Mesendoderm (in vitro differentiated cells): ENCODE measurements around the gene PTPRG.
"Not testable (repeated sequence)": the region's sequence is repeated elsewhere in the genome, so short reads cannot be mapped to it uniquely, and the experiment has no call there.

Experiments
- DNase-seq: peaks from one replicate; pipeline ENCODE4 v3.0.0; 2013
- H2AK5ac ChIP-seq: 2 replicates; pipeline ENCODE4 v1.6.1; 2013; ENCODE audit warnings: low read length, inconsistent platforms
- H2BK120ac ChIP-seq: 2 replicates; pipeline ENCODE4 v1.6.1; 2013; ENCODE audit warnings: low read depth, mild to moderate bottlenecking, low read length, moderate library complexity, mixed read lengths
- H2BK15ac ChIP-seq: replicated peaks from 2 replicates; pipeline ENCODE4 v1.6.1; 2013; ENCODE audit warnings: low read depth, mild to moderate bottlenecking, moderate library complexity
- H2BK5ac ChIP-seq: 2 replicates; pipeline ENCODE4 v1.6.1; 2013; ENCODE audit warnings: low read length, inconsistent platforms
- H3K18ac ChIP-seq: 2 replicates; pipeline ENCODE4 v1.6.1; 2013; ENCODE audit warnings: mild to moderate bottlenecking, low read length, mixed read lengths
- H3K23ac ChIP-seq: one replicate; pipeline ENCODE4 v1.6.1; 2013; ENCODE audit warnings: low read length
- H3K27ac ChIP-seq: 2 replicates; pipeline ENCODE4 v1.5.1; 2013; ENCODE audit warnings: low read depth, mild to moderate bottlenecking, inconsistent platforms, low read length, moderate library complexity
- H3K27me3 ChIP-seq: 2 replicates; pipeline ENCODE4 v1.6.1; 2013; ENCODE audit warnings: low read length, control low read depth, mild to moderate bottlenecking, inconsistent platforms; ENCODE audit not compliant: insufficient read depth, poor library complexity
- H3K36me3 ChIP-seq: 2 replicates; pipeline ENCODE4 v1.6.1; 2013; ENCODE audit warnings: low read length, inconsistent platforms; ENCODE audit not compliant: control insufficient read depth, insufficient read depth
- H3K4ac ChIP-seq: one replicate; pipeline ENCODE4 v1.6.1; 2013; ENCODE audit warnings: low read depth, mild to moderate bottlenecking, low read length, moderate library complexity
- H3K4me1 ChIP-seq: 2 replicates; pipeline ENCODE4 v1.6.1; 2013; ENCODE audit warnings: low read depth, low read length, inconsistent platforms; ENCODE audit not compliant: control insufficient read depth
- H3K4me2 ChIP-seq: 2 replicates; pipeline ENCODE4 v1.6.1; 2013; ENCODE audit warnings: low read length
- H3K4me3 ChIP-seq: 2 replicates; pipeline ENCODE4 v1.5.1; 2013; ENCODE audit warnings: mild to moderate bottlenecking, low read length
- H3K56ac ChIP-seq: one replicate; pipeline ENCODE4 v1.6.1; 2013; ENCODE audit warnings: low read length
- H3K79me1 ChIP-seq: 2 replicates; pipeline ENCODE4 v1.6.1; 2013; ENCODE audit warnings: low read length, inconsistent platforms
- H3K79me2 ChIP-seq: 2 replicates; pipeline ENCODE4 v1.6.1; 2013; ENCODE audit warnings: mild to moderate bottlenecking, low read length; ENCODE audit not compliant: control insufficient read depth, insufficient read depth
- H3K9ac ChIP-seq: 2 replicates; pipeline ENCODE4 v1.6.1; 2013; ENCODE audit warnings: low read length, inconsistent platforms
- H4K5ac ChIP-seq: one replicate; pipeline ENCODE4 v1.6.1; 2013; ENCODE audit warnings: low read length
- H4K8ac ChIP-seq: one replicate; pipeline ENCODE4 v1.6.1; 2013; ENCODE audit warnings: low read depth, mild to moderate bottlenecking, control low read depth, low read length, moderate library complexity
- WGBS: extraction: QIAGEN DNeasy Blood & Tissue Kit; methylation state at CpG from one replicate; pipeline ENCODE4 v1.1.7; 2013; ENCODE audit warnings: low lambda C conversion rate, missing lambda C conversion rate; ENCODE audit not compliant: insufficient coverage; ENCODE audit errors: extremely low coverage; 5-methylcytosine and 5-hydroxymethylcytosine counted together

PTPRG gene

GRCh38 chr3:61750766-61751165 is 189.4 kb downstream of the PTPRG start:
- no peak overlapping the region for H4K5ac ChIP-seq
- H2BK5ac ChIP-seq: no peak overlapping the region
- H3K4ac ChIP-seq: no peak overlapping the region
- H3K56ac ChIP-seq: no peak overlapping the region
- no peak overlapping the region for H3K27ac ChIP-seq
- WGBS: no CpG with 5 or more reads among the region's 2 CpGs
- H3K18ac ChIP-seq: no peak overlapping the region
- no peak overlapping the region for H2BK120ac ChIP-seq
- no peaks in the 10 kb centered on the region for H3K4me1 ChIP-seq
- H3K23ac ChIP-seq: no peak overlapping the region
- H3K9ac ChIP-seq: no peak overlapping the region
- peaks cover 20% of the 10 kb centered on the region for H3K79me1 ChIP-seq
- no peaks in the 10 kb centered on the region for H3K36me3 ChIP-seq
- peaks cover 29% of the 10 kb centered on the region for H3K79me2 ChIP-seq
- H2BK15ac ChIP-seq: no peak overlapping the region
- DNase-seq: no peak
- H4K8ac ChIP-seq: no peak overlapping the region
- H3K27me3 ChIP-seq: no peaks in the 10 kb centered on the region
- no peak overlapping the region for H2AK5ac ChIP-seq
- H3K4me2 ChIP-seq: no peak overlapping the region
- H3K4me3 ChIP-seq: no peak overlapping the region

GRCh38 chr3:61758839-61759238 is 197.5 kb downstream of the PTPRG start:
- Histone ChIP-seq H3K56ac (no peak overlapping the region), H3K4me3 (no peak overlapping the region), H3K27me3 (no peaks in the 10 kb centered on the region), H3K23ac (no peak overlapping the region), H2BK120ac (no peak overlapping the region), H3K9ac (no peak overlapping the region), H3K4me1 (peaks cover 3% of the 10 kb centered on the region), H3K79me2 (peaks cover 34% of the 10 kb centered on the region), H2AK5ac (no peak overlapping the region), H2BK5ac (no peak overlapping the region), H3K18ac (no peak overlapping the region), H3K36me3 (no peaks in the 10 kb centered on the region), H4K8ac (no peak overlapping the region), H2BK15ac (no peak overlapping the region), H3K27ac (no peak overlapping the region), H3K79me1 (peaks cover 22% of the 10 kb centered on the region), H4K5ac (no peak overlapping the region), H3K4me2 (no peak overlapping the region), H3K4ac (no peak overlapping the region)
- no peak for DNase-seq
- WGBS: no CpG with 5 or more reads among the region's 3 CpGs

DNA sequence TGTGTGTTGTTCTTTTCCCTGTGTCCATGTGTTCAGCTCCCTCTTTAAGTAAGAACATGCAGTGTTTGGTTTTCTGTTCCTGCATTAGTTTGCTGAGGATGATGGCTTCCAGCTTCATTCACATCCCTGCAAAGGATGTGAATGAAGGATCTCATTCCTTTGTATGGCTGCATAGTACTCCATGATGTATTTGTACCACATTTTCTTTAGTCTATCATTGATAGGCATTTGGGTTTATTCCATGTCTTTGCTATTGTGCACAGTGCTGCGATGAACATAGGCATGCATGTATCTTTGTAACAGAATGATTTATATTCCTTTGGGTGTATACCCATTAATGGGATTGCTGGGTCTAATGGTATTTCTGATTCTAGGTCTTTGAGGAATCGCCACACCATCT is 199.4 kb downstream of the PTPRG start:
- no CpG with 5 or more reads among the region's 2 CpGs for WGBS
- H3K27me3 ChIP-seq, H2BK120ac ChIP-seq: not testable (repeated sequence)

DNA sequence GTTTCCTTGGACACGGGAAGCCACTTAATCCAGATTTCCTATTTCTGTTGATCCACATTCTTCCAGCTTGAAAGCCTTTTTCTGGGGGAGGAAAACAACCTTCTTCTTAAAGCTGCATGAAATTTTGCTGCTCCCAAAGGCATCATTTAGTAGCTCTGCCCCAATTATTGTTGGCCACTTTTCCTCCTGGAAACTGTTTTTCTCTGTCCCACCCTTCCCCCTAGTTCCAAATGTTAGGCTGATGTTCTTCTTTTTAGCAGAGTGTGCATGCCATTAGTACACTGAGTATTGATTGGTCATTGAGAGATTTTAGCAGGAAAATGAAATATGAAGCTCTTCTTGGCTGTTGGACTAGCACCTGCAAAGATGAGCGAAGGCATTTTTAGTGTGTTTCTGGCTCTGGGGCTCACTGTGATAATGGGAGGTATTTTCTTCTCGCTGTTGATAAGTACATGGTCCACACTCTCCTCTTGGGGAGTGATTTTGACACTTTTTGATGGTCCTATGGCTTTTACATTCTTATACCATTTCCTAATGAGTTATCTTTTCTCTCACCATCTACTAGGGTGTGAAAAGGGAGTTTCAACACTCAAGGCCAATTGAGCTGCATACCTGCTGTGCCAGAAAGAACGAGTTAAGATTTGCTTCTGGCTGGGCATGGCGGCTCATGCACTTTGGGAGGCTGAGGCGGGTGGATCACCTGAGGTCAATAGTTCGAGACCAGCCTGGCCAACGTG is 200.5 kb downstream of the PTPRG start:
- Histone ChIP-seq H2AK5ac (no peak overlapping the region), H3K79me1 (peaks cover 25% of the 10 kb centered on the region)

More for the DNA sequence above, 199.4 kb downstream of the PTPRG start:
- peaks cover 25% of the 10 kb centered on the region for H3K79me1 ChIP-seq
- H3K4me3 ChIP-seq, H2BK5ac ChIP-seq, H3K27ac ChIP-seq, H2BK15ac ChIP-seq, H3K36me3 ChIP-seq, H3K4me2 ChIP-seq, H2AK5ac ChIP-seq, H3K4ac ChIP-seq, H3K9ac ChIP-seq, H3K23ac ChIP-seq, H3K18ac ChIP-seq, DNase-seq, H3K4me1 ChIP-seq, H4K8ac ChIP-seq, H3K56ac ChIP-seq, H4K5ac ChIP-seq: not testable (repeated sequence)
- H3K79me2 ChIP-seq: peaks cover 42% of the 10 kb centered on the region

GRCh38 chr3:61765157-61765876 is 203.9 kb downstream of the PTPRG start:
- no peak overlapping the region for H3K18ac ChIP-seq
- no peak overlapping the region for H3K23ac ChIP-seq
- no peak overlapping the region for H2BK120ac ChIP-seq
- no peak overlapping the region for H3K4me3 ChIP-seq
- H3K9ac ChIP-seq: no peak overlapping the region
- no CpG with 5 or more reads among the region's 5 CpGs for WGBS
- no peak overlapping the region for H4K5ac ChIP-seq
- H2BK5ac ChIP-seq: no peak overlapping the region
- no peak overlapping the region for H3K27ac ChIP-seq
- H3K4me2 ChIP-seq: no peak overlapping the region
- no peak overlapping the region for H2BK15ac ChIP-seq
- no peak overlapping the region for H2AK5ac ChIP-seq
- no peak overlapping the region for H3K4ac ChIP-seq
- no peak overlapping the region for H3K56ac ChIP-seq
- H3K79me2 ChIP-seq: peaks cover 59% of the 10 kb centered on the region
- no peak overlapping the region for H4K8ac ChIP-seq
- no peak for DNase-seq
- peaks cover 3% of the 10 kb centered on the region for H3K4me1 ChIP-seq
- peaks cover 2% of the 10 kb centered on the region for H3K36me3 ChIP-seq
- no peaks in the 10 kb centered on the region for H3K27me3 ChIP-seq
- peaks cover 24% of the 10 kb centered on the region for H3K79me1 ChIP-seq

More for the DNA sequence above, 200.5 kb downstream of the PTPRG start:
- Histone ChIP-seq H2BK5ac (no peak overlapping the region), H3K4ac (no peak overlapping the region), H3K79me2 (peaks cover 44% of the 10 kb centered on the region), H3K23ac (no peak overlapping the region), H4K8ac (no peak overlapping the region), H3K9ac (no peak overlapping the region), H2BK120ac (no peak overlapping the region), H3K4me1 (peaks cover 3% of the 10 kb centered on the region), H3K27me3 (no peaks in the 10 kb centered on the region), H2BK15ac (no peak overlapping the region), H3K27ac (no peak overlapping the region), H3K4me3 (no peak overlapping the region), H4K5ac (no peak overlapping the region), H3K4me2 (no peak overlapping the region), H3K56ac (no peak overlapping the region), H3K36me3 (peaks cover 2% of the 10 kb centered on the region), H3K18ac (no peak overlapping the region)
- WGBS: no CpG with 5 or more reads among the region's 8 CpGs
- peak; percentile 72 for DNase-seq
